ENCODE data around the gene IL2RA.

DNA sequence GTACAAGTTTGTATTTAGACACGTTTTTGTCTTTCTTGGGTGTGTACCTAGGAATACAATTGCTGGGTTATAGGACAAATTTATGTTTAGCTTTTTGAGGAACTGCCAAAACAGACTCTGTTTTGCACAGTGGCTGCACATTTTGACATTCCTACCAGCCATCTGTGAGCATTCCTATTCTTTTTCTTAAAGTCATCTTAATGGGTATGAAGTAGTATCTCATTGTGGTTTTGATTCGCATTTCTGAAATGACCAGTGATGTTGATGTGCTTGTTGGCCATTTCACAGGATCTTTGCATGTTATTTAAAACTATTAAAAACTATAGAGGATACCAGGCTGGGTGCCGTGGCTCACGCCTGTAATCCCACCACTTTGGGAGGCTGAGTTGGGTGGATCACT, 52.2 kb downstream of the IL2RA start:
- TF ChIP-seq CTCF (optimal IDR thresholded peaks at IDR 0.05 in 1 of 3, IDR thresholded peaks at IDR 0.05 in 1 of 3, conservative IDR thresholded peaks at IDR 0.05 in 1 of 3; ENCODE audit: extremely low read depth in 1 of 3, insufficient read depth in 2 of 3, low read length in 3 of 3) (no peak), EZH2 (IDR thresholded peaks at IDR 0.05; ENCODE audit: low read length) (no peak)
